HCT116 (cell line): ENCODE data around the gene HASPIN. TPM values are rescaled to one million over a fixed set of nuclear protein-coding genes. Genes with fewer than 3 reads are reported as not detected.

Experiments used
- ATAC-seq: fragments of 200-7000 bp; cut with Tn5 transposase; 2 replicates; pipeline ENCODE4 v1.9.1; 2020; ENCODE audit warnings: mild to moderate bottlenecking, moderate library complexity
- BruUV-seq: library from RNA; stranded (reverse); fragments of 400-500 nt; replicated peaks from 2 replicates; lab custom pipeline; 2021; lab: Mats Ljungman, UMichigan
- CTCF ChIA-PET: fragments of 300-600 bp; sonication (Branson Sonifier 250); formaldehyde crosslinking; loops from one replicate; lab custom pipeline; 2021; ENCODE audit warnings: antibody characterized with exemption; lab: Charles Lee
- POLR2A ChIA-PET: fragments of 300-600, 350-600 bp; sonication (Branson Sonifier 250); formaldehyde crosslinking; loops from one replicate; lab custom pipeline; 2021; ENCODE audit warnings: antibody characterized with exemption; lab: Charles Lee
- RAD21 ChIA-PET, 2 experiments: fragments of 300-600 bp; sonication (Branson Sonifier 250); formaldehyde crosslinking; loops; one replicate each; lab custom pipeline; 2023; ENCODE audit warnings: low total read pairs in 2 of 2; ENCODE audit not compliant: uncharacterized antibody in 2 of 2, unreplicated experiment in 2 of 2, low non-redundant PET in 1 of 2; lab: Charles Lee
- DNase-seq: peaks from one replicate; pipeline ENCODE4 v3.0.0-alpha.2; 2010; ENCODE audit warnings: low read depth, low spot score
- H2AFZ ChIP-seq: fragments of 200-600 bp; shearing (Covaris generic), sonication (generic); 2 replicates; pipeline ENCODE4 v1.6.1; 2017; ENCODE audit warnings: low read depth, mixed run types, mixed read lengths, antibody characterized with exemption, low read length; ENCODE audit not compliant: poor library complexity, severe bottlenecking
- H3K27ac ChIP-seq: 2 replicates; pipeline ENCODE4 v1.5.1; 2012; ENCODE audit warnings: low read depth, low read length
- H3K27me3 ChIP-seq: fragments of 200-600 bp; sonication (generic); 2 replicates; pipeline ENCODE4 v1.6.1; 2016; ENCODE audit warnings: mixed run types, low read length, mixed read lengths; ENCODE audit not compliant: insufficient read depth
- H3K36me3 ChIP-seq, 2 experiments: fragments of 200-500 bp in 1 of 2; fragments of 200-600 bp in 1 of 2; sonication (Bioruptor generic) in 1 of 2; sonication (generic) in 1 of 2; 2 replicates each; pipeline versions ENCODE4 v1.5.1 to v1.6.1; 2014 to 2016; ENCODE audit warnings: low read length in 2 of 2, inconsistent platforms in 1 of 2, mixed read lengths in 1 of 2, mixed run types in 1 of 2; ENCODE audit not compliant: insufficient read depth in 2 of 2, control insufficient read depth in 1 of 2
- H3K4me1 ChIP-seq, 2 experiments: fragments of 200-600 bp in 1 of 2; sonication (generic) in 1 of 2; 2 replicates each; pipeline versions ENCODE4 v1.5.1 to v1.6.1; 2012 to 2017; ENCODE audit warnings: low read length in 2 of 2, inconsistent platforms in 1 of 2, mild to moderate bottlenecking in 1 of 2, mixed read lengths in 1 of 2, mixed run types in 1 of 2, moderate library complexity in 1 of 2; ENCODE audit not compliant: insufficient read depth in 2 of 2, control insufficient read depth in 1 of 2
- H3K4me2 ChIP-seq: fragments of 200-600 bp; sonication (generic); 2 replicates; pipeline ENCODE4 v1.6.1; 2017; ENCODE audit warnings: mixed run types, low read length, mixed read lengths
- H3K4me3 ChIP-seq, 2 experiments: fragments of 200-600 bp in 1 of 2; sonication (generic) in 1 of 2; replicated peaks in 1 of 2; 2 replicates each; pipeline ENCODE4 v1.5.1; 2011 to 2016; ENCODE audit warnings: low read length in 2 of 2, control low read depth in 1 of 2, low read depth in 1 of 2, mild to moderate bottlenecking in 1 of 2, mixed read lengths in 1 of 2, mixed run types in 1 of 2
- H3K79me2 ChIP-seq: fragments of 200-600 bp; sonication (generic); 2 replicates; pipeline ENCODE4 v1.6.1; 2017; ENCODE audit warnings: mild to moderate bottlenecking, mixed run types, low read length, moderate library complexity, mixed read lengths; ENCODE audit not compliant: insufficient read depth
- H3K9ac ChIP-seq: fragments of 200-600 bp; sonication (generic); 2 replicates; pipeline ENCODE4 v1.6.1; 2016; ENCODE audit warnings: low read length, mixed read lengths
- H3K9me2 ChIP-seq: fragments of 200-600 bp; sonication (generic), shearing (Covaris generic); 2 replicates; pipeline ENCODE4 v1.6.1; 2017; ENCODE audit warnings: mixed run types, mild to moderate bottlenecking, moderate library complexity; ENCODE audit not compliant: insufficient read depth
- H3K9me3 ChIP-seq, 2 experiments: fragments of 200-500 bp in 1 of 2; fragments of 200-600 bp in 1 of 2; sonication (Bioruptor generic) in 1 of 2; sonication (generic) in 1 of 2; 2 replicates each; pipeline ENCODE4 v1.6.1; 2014 to 2017; ENCODE audit warnings: low read length in 2 of 2, mixed read lengths in 2 of 2, inconsistent platforms in 1 of 2, low read depth in 1 of 2, mild to moderate bottlenecking in 1 of 2, mixed run types in 1 of 2, moderate library complexity in 1 of 2; ENCODE audit not compliant: control insufficient read depth in 1 of 2, insufficient read depth in 1 of 2
- H4K20me1 ChIP-seq: fragments of 200-600 bp; sonication (generic), shearing (Covaris generic); 2 replicates; pipeline ENCODE4 v1.6.1; 2017; ENCODE audit warnings: mixed run types, mild to moderate bottlenecking, moderate library complexity; ENCODE audit not compliant: insufficient read depth
- CBX3 ChIP-seq: IDR thresholded peaks from 2 replicates; pipeline ENCODE4 v1.6.1; 2012; ENCODE audit warnings: low read depth
- CEBPB ChIP-seq: IDR thresholded peaks from 2 replicates; pipeline ENCODE4 v1.6.1; 2012; ENCODE audit warnings: low read depth
- CTCF ChIP-seq, 3 experiments: fragments of 200-600 bp in 1 of 3; sonication (generic) in 1 of 3; IDR thresholded peaks in 2 of 3; conservative IDR thresholded peaks in 1 of 3; 2 replicates each; pipeline ENCODE4 v1.5.1; 2012 to 2017; ENCODE audit warnings: low read depth in 2 of 3, low read length in 2 of 3, antibody characterized with exemption in 1 of 3, borderline replicate concordance in 1 of 3, control low read depth in 1 of 3, mild to moderate bottlenecking in 1 of 3, mixed read lengths in 1 of 3, mixed run types in 1 of 3, moderate library complexity in 1 of 3; ENCODE audit not compliant: insufficient read depth in 1 of 3
- EGR1 ChIP-seq: IDR thresholded peaks from 2 replicates; pipeline ENCODE4 v1.6.1; 2012; ENCODE audit warnings: low read depth
- EZH2 ChIP-seq: fragments of 200-600 bp; sonication (generic); IDR thresholded peaks from 2 replicates; pipeline ENCODE4 v1.6.1; 2017; ENCODE audit warnings: antibody characterized with exemption, mixed run types
- EZH2phosphoT487 ChIP-seq: fragments of 200-600 bp; IDR thresholded peaks from 2 replicates; pipeline ENCODE4 v1.6.1; 2018; ENCODE audit warnings: antibody characterized with exemption, borderline replicate concordance
- FOSL1 ChIP-seq: IDR thresholded peaks from 2 replicates; pipeline ENCODE4 v1.6.1; 2012; ENCODE audit warnings: low read depth
- MAX ChIP-seq: IDR thresholded peaks from 2 replicates; pipeline ENCODE4 v1.6.1; 2012
- TCF7L2 ChIP-seq: IDR thresholded peaks from 2 replicates; pipeline ENCODE4 v1.7.0; 2011; ENCODE audit warnings: borderline replicate concordance, inconsistent platforms; ENCODE audit not compliant: insufficient read depth, insufficient read length; ENCODE audit errors: extremely low read depth
- ZFX ChIP-seq: fragments of 450-650 bp; IDR thresholded peaks from 2 replicates; pipeline ENCODE4 v1.6.1; 2017
- intact Hi-C: fragments of 100-400 bp; cut with micrococcal nuclease; formaldehyde crosslinking; loops from 2 replicates; pipeline ENCODE4 v1.10.0; 2022
- total RNA-seq: library from RNA; stranded (reverse); gene quantifications from one replicate; pipeline ENCODE4 v1.2.1, GENCODE V29; 2021; ENCODE audit not compliant: unreplicated experiment
- TF ChIP-seq, protein P1 (sequence below): IDR thresholded peaks from 2 replicates; pipeline ENCODE4 v1.6.1; 2012; ENCODE audit warnings: low read depth

HASPIN gene
- total RNA-seq, 1 experiment from 2014 or later, result 19.6 TPM

- no peak for TF ChIP-seq MAX
- no peak for TF ChIP-seq TCF7L2
- TF ChIP-seq CEBPB, result no peak
- no peak for TF ChIP-seq ZFX
- TF ChIP-seq, protein P1, sequence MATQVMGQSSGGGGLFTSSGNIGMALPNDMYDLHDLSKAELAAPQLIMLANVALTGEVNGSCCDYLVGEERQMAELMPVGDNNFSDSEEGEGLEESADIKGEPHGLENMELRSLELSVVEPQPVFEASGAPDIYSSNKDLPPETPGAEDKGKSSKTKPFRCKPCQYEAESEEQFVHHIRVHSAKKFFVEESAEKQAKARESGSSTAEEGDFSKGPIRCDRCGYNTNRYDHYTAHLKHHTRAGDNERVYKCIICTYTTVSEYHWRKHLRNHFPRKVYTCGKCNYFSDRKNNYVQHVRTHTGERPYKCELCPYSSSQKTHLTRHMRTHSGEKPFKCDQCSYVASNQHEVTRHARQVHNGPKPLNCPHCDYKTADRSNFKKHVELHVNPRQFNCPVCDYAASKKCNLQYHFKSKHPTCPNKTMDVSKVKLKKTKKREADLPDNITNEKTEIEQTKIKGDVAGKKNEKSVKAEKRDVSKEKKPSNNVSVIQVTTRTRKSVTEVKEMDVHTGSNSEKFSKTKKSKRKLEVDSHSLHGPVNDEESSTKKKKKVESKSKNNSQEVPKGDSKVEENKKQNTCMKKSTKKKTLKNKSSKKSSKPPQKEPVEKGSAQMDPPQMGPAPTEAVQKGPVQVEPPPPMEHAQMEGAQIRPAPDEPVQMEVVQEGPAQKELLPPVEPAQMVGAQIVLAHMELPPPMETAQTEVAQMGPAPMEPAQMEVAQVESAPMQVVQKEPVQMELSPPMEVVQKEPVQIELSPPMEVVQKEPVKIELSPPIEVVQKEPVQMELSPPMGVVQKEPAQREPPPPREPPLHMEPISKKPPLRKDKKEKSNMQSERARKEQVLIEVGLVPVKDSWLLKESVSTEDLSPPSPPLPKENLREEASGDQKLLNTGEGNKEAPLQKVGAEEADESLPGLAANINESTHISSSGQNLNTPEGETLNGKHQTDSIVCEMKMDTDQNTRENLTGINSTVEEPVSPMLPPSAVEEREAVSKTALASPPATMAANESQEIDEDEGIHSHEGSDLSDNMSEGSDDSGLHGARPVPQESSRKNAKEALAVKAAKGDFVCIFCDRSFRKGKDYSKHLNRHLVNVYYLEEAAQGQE, result no peak
- TF ChIP-seq EZH2, result no peak
- TF ChIP-seq EGR1, result no peak
- no peak for TF ChIP-seq CTCF (IDR thresholded peaks at IDR 0.05 in 2 of 3, conservative IDR thresholded peaks at IDR 0.05 in 1 of 3; ENCODE audit: borderline replicate concordance in 1 of 3, insufficient read depth in 1 of 3, low read depth in 2 of 3, low read length in 2 of 3)
- no peak for TF ChIP-seq EZH2phosphoT487
- no peak for TF ChIP-seq FOSL1
- TF ChIP-seq CBX3, result no peak
- CTCF ChIA-PET, result no interaction called here
- intact Hi-C loops, result no loop called here
- no peak overlapping the region for H2AFZ ChIP-seq
- no peak overlapping the region for H3K9ac ChIP-seq
- no peaks in the 10 kb centered on the region for H3K9me2 ChIP-seq
- H3K4me3 ChIP-seq, result no peak overlapping the region
- H3K36me3 ChIP-seq, result no peaks in the 10 kb centered on the region
- no peaks in the 10 kb centered on the region for H3K9me3 ChIP-seq
- H3K4me1 ChIP-seq, result peaks cover 0 to 17% of the 10 kb centered on the region in 2 experiments; a peak in 2 of 4 replicates
- RAD21 ChIA-PET, result no interaction called here
- ATAC-seq, result no peak
- H3K27me3 ChIP-seq, result no peaks in the 10 kb centered on the region
- DNase-seq, result no peak
- H4K20me1 ChIP-seq, result no peaks in the 10 kb centered on the region
- H3K79me2 ChIP-seq, result no peaks in the 10 kb centered on the region
- POLR2A ChIA-PET, result no interaction called here
- H3K27ac ChIP-seq, result no peak overlapping the region
- no peak overlapping the region for H3K4me2 ChIP-seq
- BruUV-seq, result no TSS peak
Observed at GRCh38 chr17:3763777-3764170, 40.1 kb downstream of the HASPIN start.
